Measurements from ENCODE around the gene HIVEP1. TPM values are rescaled to one million over a fixed set of nuclear protein-coding genes. Genes with fewer than 3 reads are reported as not detected.

Gene HIVEP1
- total and polyA plus RNA-seq, 2 of the 8 experiments (the other 6 are each of a cell fraction or from before 2014, with no cell fraction given) = 22.6 to 23.1 TPM

DNA sequence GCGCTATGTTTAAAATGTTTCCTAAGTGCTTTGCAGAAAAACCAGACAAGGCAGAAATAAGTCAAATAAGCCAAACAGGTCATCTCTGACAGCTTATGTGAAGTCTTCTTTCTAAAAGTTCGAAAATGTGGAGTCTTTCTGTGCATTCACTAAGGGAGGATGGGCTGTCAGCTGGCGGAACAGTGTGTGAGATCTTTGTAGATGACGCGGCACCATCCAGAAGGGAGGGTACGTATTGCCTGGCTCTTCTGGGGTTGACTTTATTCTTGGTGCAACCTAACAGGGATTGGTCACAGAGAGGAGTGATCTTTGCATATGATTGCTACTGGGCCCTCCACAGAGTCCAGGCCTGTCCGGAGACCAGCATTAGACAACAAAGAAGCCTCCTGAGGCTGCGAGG is 163.5 kb downstream of the HIVEP1 start (continued):
- TF ChIP-seq, protein P1, sequence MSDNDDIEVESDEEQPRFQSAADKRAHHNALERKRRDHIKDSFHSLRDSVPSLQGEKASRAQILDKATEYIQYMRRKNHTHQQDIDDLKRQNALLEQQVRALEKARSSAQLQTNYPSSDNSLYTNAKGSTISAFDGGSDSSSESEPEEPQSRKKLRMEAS (IDR thresholded peaks at IDR 0.05) = no peak
- TF ChIP-seq, protein P2, sequence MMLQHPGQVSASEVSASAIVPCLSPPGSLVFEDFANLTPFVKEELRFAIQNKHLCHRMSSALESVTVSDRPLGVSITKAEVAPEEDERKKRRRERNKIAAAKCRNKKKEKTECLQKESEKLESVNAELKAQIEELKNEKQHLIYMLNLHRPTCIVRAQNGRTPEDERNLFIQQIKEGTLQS (IDR thresholded peaks at IDR 0.05; ENCODE audit: insufficient read depth, low read depth, low read length) = no peak
